Astrocyte of the hippocampus (primary cell): ENCODE measurements around the gene ADCY2.

Source experiments
- DNase-seq: peaks from one replicate; pipeline ENCODE4 v3.0.0; 2011; ENCODE audit warnings: low read depth, low spot score

ADCY2 gene

GRCh38 chr5:7824995-7825394 lies 429.1 kb downstream of the ADCY2 start:
- DNase-seq: no peak

- DNase-seq: no peak
Observed at GRCh38 chr5:7825630-7826029, 429.7 kb downstream of the ADCY2 start.

DNA sequence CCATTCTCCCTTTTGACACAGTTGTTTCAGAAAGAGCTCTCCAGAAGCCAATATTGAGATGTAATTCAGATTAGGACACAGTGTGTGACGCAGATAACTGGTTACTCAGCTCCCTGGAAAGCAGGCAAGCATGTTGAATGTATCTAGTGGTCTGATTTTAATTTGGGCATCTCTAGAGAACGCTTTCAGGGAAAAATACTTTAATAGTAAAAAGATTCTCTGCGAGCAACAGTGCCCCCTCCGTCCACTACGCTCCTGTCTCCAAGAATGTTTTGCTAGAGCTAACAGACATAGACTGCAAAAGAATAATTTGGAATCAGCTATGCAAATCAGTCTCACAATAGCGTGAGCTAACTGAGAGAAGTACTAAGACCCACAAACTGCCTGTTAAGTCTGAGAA lies 431.7 kb downstream of the ADCY2 start:
- DNase-seq: peak; percentile 41

DNA sequence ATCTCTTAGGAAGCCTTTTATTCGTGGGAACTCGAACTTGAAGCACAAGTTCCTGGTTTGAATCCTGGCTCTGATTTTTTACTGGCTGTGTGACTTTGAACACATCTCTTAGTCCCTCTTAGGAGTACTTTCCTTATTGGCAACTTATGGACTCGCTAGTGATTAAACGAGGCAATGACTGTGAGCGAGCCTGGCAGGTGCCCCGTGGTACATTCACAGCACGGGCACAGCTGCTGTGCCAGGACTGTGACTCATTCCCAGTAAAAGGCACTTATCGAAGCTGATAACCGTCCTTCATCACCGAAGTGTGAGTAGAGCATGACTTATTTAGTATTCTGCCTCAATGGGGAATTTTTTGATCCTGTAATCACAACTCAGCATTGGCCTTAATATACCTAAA lies 432.3 kb downstream of the ADCY2 start:
- DNase-seq: no peak

- no peak for DNase-seq
Observed at GRCh38 chr5:7834982-7835381, 439.0 kb downstream of the ADCY2 start.

DNA sequence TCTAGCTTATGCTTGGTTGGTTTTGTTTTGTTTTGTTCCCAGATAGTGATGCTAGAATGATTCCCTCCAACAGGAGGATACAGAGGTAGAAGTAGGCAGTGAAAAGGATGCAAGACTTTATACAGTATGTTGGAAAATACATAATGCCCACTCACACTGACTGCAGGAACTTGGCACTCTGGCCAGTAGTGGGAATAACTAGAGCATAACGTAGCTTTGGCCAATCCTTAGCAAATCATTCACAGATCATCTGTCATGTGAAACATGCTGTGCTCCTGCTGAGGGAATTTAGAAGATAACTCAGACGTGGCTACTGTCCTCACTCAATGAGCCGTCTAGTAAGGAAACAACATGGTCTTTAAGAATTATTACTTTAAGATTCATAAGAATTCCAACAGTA lies 441.5 kb downstream of the ADCY2 start:
- DNase-seq: no peak

- no peak for DNase-seq
Observed at GRCh38 chr5:7842531-7842930, 446.6 kb downstream of the ADCY2 start.

DNA sequence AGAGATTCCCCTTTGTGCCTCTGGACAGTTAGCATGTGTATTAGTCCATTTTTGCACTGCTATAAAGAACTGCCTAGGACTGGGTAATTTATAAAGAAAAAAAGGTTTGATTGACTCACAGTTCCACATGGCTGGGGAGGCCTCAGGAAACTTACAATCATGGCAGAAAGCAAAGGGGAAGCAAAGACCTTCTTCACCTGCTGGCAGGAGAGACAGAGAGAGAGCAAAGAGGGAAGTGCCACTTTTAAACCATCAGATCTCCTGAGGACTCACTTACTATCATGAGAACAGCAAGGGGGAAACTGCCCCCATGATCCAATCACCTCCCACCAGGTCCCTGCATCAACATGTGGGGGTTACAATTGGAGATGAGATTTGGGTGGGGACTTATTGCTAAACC lies 449.0 kb downstream of the ADCY2 start:
- DNase-seq: no peak

- no peak for DNase-seq
Observed at GRCh38 chr5:7845557-7845956, 449.6 kb downstream of the ADCY2 start.

- DNase-seq: no peak
Observed at GRCh38 chr5:7846327-7846726, 450.4 kb downstream of the ADCY2 start.

- no peak for DNase-seq
Observed at GRCh38 chr5:7848296-7848695, 452.4 kb downstream of the ADCY2 start.

DNA sequence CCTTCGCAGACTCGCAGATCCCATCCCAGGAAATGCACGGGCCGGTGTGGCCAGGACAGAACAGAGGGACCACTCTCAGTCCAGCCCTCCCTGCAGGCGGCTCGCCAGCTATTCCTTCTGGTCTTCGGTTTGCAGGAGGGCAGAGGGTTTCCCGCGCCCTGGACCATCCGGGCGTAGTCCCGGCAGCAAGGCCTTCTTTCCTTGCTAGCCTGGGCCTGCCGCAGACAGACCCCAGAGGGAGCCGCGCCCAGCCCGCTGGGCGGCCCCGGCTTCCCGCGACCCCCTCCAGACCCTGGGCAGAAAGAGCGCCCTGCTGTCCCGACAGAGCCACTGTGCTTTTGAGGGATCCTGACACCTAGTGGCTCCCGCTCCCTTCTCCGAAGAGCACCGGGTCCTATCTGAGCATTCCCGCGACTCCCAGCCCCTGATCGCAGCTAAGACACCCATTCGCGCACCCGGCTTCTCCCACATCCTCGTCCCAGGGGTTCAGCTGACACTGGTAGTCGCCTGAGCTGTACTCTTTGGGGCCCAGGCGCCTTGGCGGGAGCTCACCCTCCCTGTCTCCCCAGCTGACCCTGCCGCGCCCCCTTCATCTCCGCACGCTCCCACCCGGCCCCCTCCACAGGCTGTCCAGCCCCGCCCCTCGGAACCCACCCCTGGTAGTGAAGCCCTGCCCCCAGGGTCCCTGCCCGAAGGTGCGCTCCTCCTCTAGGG lies 453.9 kb downstream of the ADCY2 start:
- DNase-seq: peak; percentile 40

- DNase-seq: peak; percentile 83
Observed at GRCh38 chr5:7850395-7851239, 454.7 kb downstream of the ADCY2 start, which contains the start of gene CFAP90. CFAP90 (minus strand) TSS chr5:7851133; CDS start chr5:7851021, 112 bp downstream.

GRCh38 chr5:7851240-7851592 lies 455.3 kb downstream of the ADCY2 start:
- DNase-seq: no peak

- DNase-seq: peak; percentile 77
Observed at GRCh38 chr5:7851617-7852289, 455.8 kb downstream of the ADCY2 start.

DNA sequence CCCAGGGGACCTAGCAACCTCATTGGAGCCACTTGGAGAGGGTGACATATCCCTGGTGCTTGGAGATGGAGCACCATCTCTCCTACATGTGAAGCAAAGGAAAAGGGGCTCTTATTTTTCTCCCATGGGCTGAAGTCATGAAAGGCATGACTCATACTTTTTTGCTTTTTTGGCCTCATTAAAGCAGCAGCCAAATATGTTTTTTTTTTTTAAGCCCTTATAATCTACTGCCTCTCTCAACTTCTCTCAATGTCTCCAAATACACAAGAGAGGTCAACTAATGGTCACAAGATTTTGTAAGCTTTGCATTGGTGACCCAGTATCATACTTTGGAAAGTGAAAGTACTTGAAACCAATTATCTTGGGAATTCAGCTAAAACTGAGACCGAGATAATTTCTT lies 456.6 kb downstream of the ADCY2 start:
- peak; percentile 24 for DNase-seq

- no peak for DNase-seq
Observed at GRCh38 chr5:7852988-7853387, 457.1 kb downstream of the ADCY2 start.

GRCh38 chr5:7855611-7856010 lies 459.7 kb downstream of the ADCY2 start:
- DNase-seq: no peak

GRCh38 chr5:7856855-7857254 lies 460.9 kb downstream of the ADCY2 start:
- DNase-seq: peak; percentile 65

DNA sequence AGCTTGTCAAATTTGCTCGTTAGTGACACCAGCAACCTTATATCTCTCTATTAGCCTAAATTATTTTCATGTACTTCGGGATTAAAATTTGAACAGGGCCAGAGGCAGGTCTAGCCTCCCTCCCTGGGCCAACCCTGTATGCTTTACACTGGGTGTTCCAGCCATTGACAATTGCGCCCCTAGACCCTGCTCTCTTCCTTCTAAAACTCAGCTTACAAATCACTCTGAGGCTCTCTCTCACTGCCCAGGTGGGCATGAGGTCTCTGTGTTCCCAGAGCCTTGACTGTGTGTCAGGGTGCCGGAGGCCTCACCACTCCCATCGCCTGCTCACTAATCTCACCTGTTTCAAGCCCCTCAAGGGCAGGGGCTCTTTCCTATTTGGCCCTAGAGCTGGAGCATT lies 461.4 kb downstream of the ADCY2 start:
- no peak for DNase-seq

DNA sequence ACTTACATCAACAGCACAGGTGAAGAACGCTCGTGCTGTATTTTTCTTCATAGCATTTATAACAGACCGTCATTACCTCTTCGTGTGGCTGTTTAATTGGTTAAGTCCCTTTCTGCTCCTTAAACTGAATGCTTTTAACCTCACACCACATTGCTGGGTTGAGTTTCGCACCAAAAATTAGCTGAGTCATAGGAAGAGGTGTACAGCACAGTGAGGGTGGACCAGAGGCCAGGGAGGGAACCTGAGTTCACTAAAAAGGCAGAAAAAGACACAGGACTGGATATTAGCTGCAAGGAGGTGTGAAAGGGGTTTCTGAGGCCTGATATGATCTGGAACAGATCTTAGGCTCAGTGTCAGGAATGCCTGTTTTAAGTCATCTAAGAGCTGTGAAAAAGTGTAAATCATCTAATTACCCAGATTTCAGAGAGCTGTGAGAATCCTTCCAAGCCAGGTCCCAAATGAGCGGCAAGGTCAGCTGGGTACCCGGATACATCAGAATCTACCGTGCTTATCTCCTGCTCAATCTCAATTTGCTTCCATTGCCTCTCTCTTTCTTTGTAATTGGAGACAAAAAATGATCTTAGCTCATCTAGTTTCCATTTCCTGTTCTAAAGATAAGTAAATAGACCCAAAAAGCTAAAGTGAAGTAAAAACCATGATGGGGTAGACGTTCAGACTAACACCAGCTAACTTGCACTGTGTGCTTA lies 462.1 kb downstream of the ADCY2 start:
- peak; percentile 31 for DNase-seq

GRCh38 chr5:7866196-7866595 lies 470.3 kb downstream of the ADCY2 start:
- no peak for DNase-seq
